ENCODE results near the gene AKR1C1. TPM values are rescaled to one million over a fixed set of nuclear protein-coding genes. Genes with fewer than 3 reads are reported as not detected.
"Not testable (repeated sequence)": the region's sequence is repeated elsewhere in the genome, so short reads cannot be mapped to it uniquely, and the experiment has no call there.

Gene AKR1C1
- total RNA-seq, 1 experiment from 2014 or later: 0.31 TPM

- DNase-seq (ENCODE audit: low read depth, low spot score) (no peak), ATAC-seq (no peak)
- intact Hi-C loops (cut with micrococcal nuclease; ENCODE audit: unreplicated experiment) (no loop called here), in situ Hi-C loops (cut with HindIII; ENCODE audit: low pct_unique_long_range_greater_than_20kb, low sequenced_read_pairs) (no loop called here)
- TF ChIP-seq POLR2AphosphoS5 (IDR thresholded peaks at IDR 0.05; ENCODE audit: low read depth, low read length): no peak
- POLR2A ChIA-PET: no interaction called here
- no peaks in the 10 kb centered on the region for H3K9me3 ChIP-seq (ENCODE audit: control insufficient read depth, insufficient read depth, low read depth, low read length)
- no peaks in the 10 kb centered on the region for H3K36me3 ChIP-seq (ENCODE audit: control insufficient read depth, insufficient read depth, low read length)
- CTCF ChIA-PET: interaction anchor here (0.5 kb wide), 1 partner anchor 276 kb away, joined by 6 read pairs; no protein-coding TSS in a partner anchor
- no peaks in the 10 kb centered on the region for H3K4me1 ChIP-seq (ENCODE audit: control insufficient read depth, insufficient read depth, low read length)
- H3K27me3 ChIP-seq (ENCODE audit: control insufficient read depth, insufficient read depth, low read length): peaks cover 3% of the 10 kb centered on the region; the same call in 1 of the 2 replicates
- H3K27ac ChIP-seq (ENCODE audit: low read length): no peak overlapping the region
- BruUV-seq (replicated peaks): no TSS peak
- H3K4me3 ChIP-seq (ENCODE audit: low read depth in 2 of 2, low read length in 2 of 2): no peak overlapping the region
Measured at GRCh38 chr10:5002013-5002727, 39.0 kb downstream of the AKR1C1 start.

- H3K9me3 ChIP-seq (ENCODE audit: control insufficient read depth, insufficient read depth, low read depth, low read length); intact Hi-C loops (cut with micrococcal nuclease; ENCODE audit: unreplicated experiment); in situ Hi-C loops (cut with HindIII; ENCODE audit: low pct_unique_long_range_greater_than_20kb, low sequenced_read_pairs); BruUV-seq (replicated peaks); H3K27me3 ChIP-seq (ENCODE audit: control insufficient read depth, insufficient read depth, low read length); H3K36me3 ChIP-seq (ENCODE audit: control insufficient read depth, insufficient read depth, low read length); H3K27ac ChIP-seq (ENCODE audit: low read length); POLR2A ChIA-PET; H3K4me3 ChIP-seq (ENCODE audit: low read depth in 2 of 2, low read length in 2 of 2); DNase-seq (ENCODE audit: low read depth, low spot score); H3K4me1 ChIP-seq (ENCODE audit: control insufficient read depth, insufficient read depth, low read length); ATAC-seq: not testable (repeated sequence)
- CTCF ChIA-PET: interaction anchor here (0.5 kb wide), 1 partner anchor 7 kb away, joined by 5 read pairs; no protein-coding TSS in a partner anchor
Measured at GRCh38 chr10:5003127-5004029, 40.2 kb downstream of the AKR1C1 start, which contains the start of gene AKR1C2. Gene AKR1C2, minus strand, starts transcription at chr10:5003857. Its CDS starts 22 bp downstream, at chr10:5003835.

- H3K27me3 ChIP-seq (ENCODE audit: control insufficient read depth, insufficient read depth, low read length); ATAC-seq; H3K4me3 ChIP-seq (ENCODE audit: low read depth in 2 of 2, low read length in 2 of 2); BruUV-seq (replicated peaks); intact Hi-C loops (cut with micrococcal nuclease; ENCODE audit: unreplicated experiment); CTCF ChIA-PET; H3K36me3 ChIP-seq (ENCODE audit: control insufficient read depth, insufficient read depth, low read length); H3K4me1 ChIP-seq (ENCODE audit: control insufficient read depth, insufficient read depth, low read length); POLR2A ChIA-PET; H3K9me3 ChIP-seq (ENCODE audit: control insufficient read depth, insufficient read depth, low read depth, low read length); in situ Hi-C loops (cut with HindIII; ENCODE audit: low pct_unique_long_range_greater_than_20kb, low sequenced_read_pairs); DNase-seq (ENCODE audit: low read depth, low spot score); H3K27ac ChIP-seq (ENCODE audit: low read length): not testable (repeated sequence)
Measured at GRCh38 chr10:5004030-5004385, 40.8 kb downstream of the AKR1C1 start.

GRCh38 chr10:5004501-5004900 is 41.3 kb downstream of the AKR1C1 start:
- H3K4me1 ChIP-seq (ENCODE audit: control insufficient read depth, insufficient read depth, low read length); H3K9me3 ChIP-seq (ENCODE audit: control insufficient read depth, insufficient read depth, low read depth, low read length); BruUV-seq (replicated peaks); H3K27me3 ChIP-seq (ENCODE audit: control insufficient read depth, insufficient read depth, low read length); in situ Hi-C loops (cut with HindIII; ENCODE audit: low pct_unique_long_range_greater_than_20kb, low sequenced_read_pairs); intact Hi-C loops (cut with micrococcal nuclease; ENCODE audit: unreplicated experiment); DNase-seq (ENCODE audit: low read depth, low spot score); H3K4me3 ChIP-seq (ENCODE audit: low read depth in 2 of 2, low read length in 2 of 2); POLR2A ChIA-PET; CTCF ChIA-PET; ATAC-seq; H3K27ac ChIP-seq (ENCODE audit: low read length); H3K36me3 ChIP-seq (ENCODE audit: control insufficient read depth, insufficient read depth, low read length): not testable (repeated sequence)

- DNase-seq (ENCODE audit: low read depth, low spot score); ATAC-seq; POLR2A ChIA-PET; in situ Hi-C loops (cut with HindIII; ENCODE audit: low pct_unique_long_range_greater_than_20kb, low sequenced_read_pairs); H3K27me3 ChIP-seq (ENCODE audit: control insufficient read depth, insufficient read depth, low read length); H3K9me3 ChIP-seq (ENCODE audit: control insufficient read depth, insufficient read depth, low read depth, low read length); intact Hi-C loops (cut with micrococcal nuclease; ENCODE audit: unreplicated experiment); H3K4me3 ChIP-seq (ENCODE audit: low read depth in 2 of 2, low read length in 2 of 2); H3K36me3 ChIP-seq (ENCODE audit: control insufficient read depth, insufficient read depth, low read length); H3K4me1 ChIP-seq (ENCODE audit: control insufficient read depth, insufficient read depth, low read length); CTCF ChIA-PET; BruUV-seq (replicated peaks); H3K27ac ChIP-seq (ENCODE audit: low read length): not testable (repeated sequence)
Measured at GRCh38 chr10:5008857-5009548, 45.8 kb downstream of the AKR1C1 start.

GRCh38 chr10:5010043-5010442 is 46.8 kb downstream of the AKR1C1 start:
- H3K9me3 ChIP-seq (ENCODE audit: control insufficient read depth, insufficient read depth, low read depth, low read length); DNase-seq (ENCODE audit: low read depth, low spot score); in situ Hi-C loops (cut with HindIII; ENCODE audit: low pct_unique_long_range_greater_than_20kb, low sequenced_read_pairs); intact Hi-C loops (cut with micrococcal nuclease; ENCODE audit: unreplicated experiment); H3K27me3 ChIP-seq (ENCODE audit: control insufficient read depth, insufficient read depth, low read length); H3K36me3 ChIP-seq (ENCODE audit: control insufficient read depth, insufficient read depth, low read length); POLR2A ChIA-PET; H3K27ac ChIP-seq (ENCODE audit: low read length); BruUV-seq (replicated peaks); H3K4me3 ChIP-seq (ENCODE audit: low read depth in 2 of 2, low read length in 2 of 2); H3K4me1 ChIP-seq (ENCODE audit: control insufficient read depth, insufficient read depth, low read length); ATAC-seq: not testable (repeated sequence)
- CTCF ChIA-PET: interaction anchor here (0.7 kb wide), 1 partner anchor 7 kb away, joined by 5 read pairs; no protein-coding TSS in a partner anchor

- H3K36me3 ChIP-seq (ENCODE audit: control insufficient read depth, insufficient read depth, low read length); H3K9me3 ChIP-seq (ENCODE audit: control insufficient read depth, insufficient read depth, low read depth, low read length); intact Hi-C loops (cut with micrococcal nuclease; ENCODE audit: unreplicated experiment); DNase-seq (ENCODE audit: low read depth, low spot score); CTCF ChIA-PET; POLR2A ChIA-PET; in situ Hi-C loops (cut with HindIII; ENCODE audit: low pct_unique_long_range_greater_than_20kb, low sequenced_read_pairs); ATAC-seq; H3K27me3 ChIP-seq (ENCODE audit: control insufficient read depth, insufficient read depth, low read length); H3K27ac ChIP-seq (ENCODE audit: low read length); H3K4me1 ChIP-seq (ENCODE audit: control insufficient read depth, insufficient read depth, low read length); H3K4me3 ChIP-seq (ENCODE audit: low read depth in 2 of 2, low read length in 2 of 2); BruUV-seq (replicated peaks): not testable (repeated sequence)
Measured at GRCh38 chr10:5011392-5011791, 48.2 kb downstream of the AKR1C1 start.

Data from Panc1 (cell line).